HepG2 (cell line): ENCODE data around the gene NEURL2. TPM values are rescaled to one million over a fixed set of nuclear protein-coding genes. Genes with fewer than 3 reads are reported as not detected.

Source experiments
- BCLAF1 ChIP-seq: fragments of 450-650 bp; IDR thresholded peaks from 2 replicates; pipeline ENCODE4 v1.6.1; 2017; ENCODE audit warnings: mild to moderate bottlenecking
- CSRNP1 ChIP-seq: sonication (generic); formaldehyde crosslinking; IDR thresholded peaks from 2 replicates; pipeline ENCODE4 v1.8.1; 2023; ENCODE audit warnings: mild to moderate bottlenecking, missing genetic modification reagents
- HDAC6 ChIP-seq: fragments of 200-600 bp; sonication (generic); IDR thresholded peaks from 2 replicates; pipeline ENCODE4 v1.7.0; 2017; ENCODE audit warnings: mild to moderate bottlenecking, antibody characterized with exemption, low read length, low read depth
- KAT8 ChIP-seq: IDR thresholded peaks from 2 replicates; pipeline ENCODE4 v1.6.1; 2016; ENCODE audit warnings: missing genetic modification reagents, missing compliant biosample characterization
- LBX2 ChIP-seq: sonication (generic); formaldehyde crosslinking; IDR thresholded peaks from 2 replicates; pipeline ENCODE4 v1.5.0; 2020; ENCODE audit warnings: missing genetic modification reagents, mild to moderate bottlenecking, borderline replicate concordance
- NFKB2 ChIP-seq: sonication (generic); formaldehyde crosslinking; IDR thresholded peaks from 2 replicates; pipeline ENCODE4 v1.4.0; 2020; ENCODE audit warnings: missing genetic modification reagents, borderline replicate concordance
- SOX6 ChIP-seq, 2 experiments: fragments of 450-650 bp in 1 of 2; sonication (generic) in 1 of 2; formaldehyde crosslinking in 1 of 2; IDR thresholded peaks; 2 replicates each; pipeline versions ENCODE4 v1.4.0 to v1.6.1; 2017 to 2020; ENCODE audit warnings: antibody characterized with exemption in 1 of 2, mild to moderate bottlenecking in 1 of 2, missing genetic modification reagents in 1 of 2
- SP140L ChIP-seq: sonication (generic); formaldehyde crosslinking; IDR thresholded peaks from 2 replicates; pipeline ENCODE4 v1.4.0; 2020; ENCODE audit warnings: missing genetic modification reagents, borderline replicate concordance
- TBX2 ChIP-seq: sonication (generic); formaldehyde crosslinking; IDR thresholded peaks from 2 replicates; pipeline ENCODE4 v1.5.0; 2020; ENCODE audit warnings: missing genetic modification reagents, mild to moderate bottlenecking, borderline replicate concordance
- ZBED4 ChIP-seq: sonication (generic); formaldehyde crosslinking; IDR thresholded peaks from 2 replicates; pipeline ENCODE4 v1.4.0; 2020; ENCODE audit warnings: missing genetic modification reagents, borderline replicate concordance
- ZFP36L2 ChIP-seq: sonication (generic); formaldehyde crosslinking; IDR thresholded peaks from 2 replicates; pipeline ENCODE4 v1.4.0; 2020; ENCODE audit warnings: missing genetic modification reagents
- ZNF121 ChIP-seq: sonication (generic); formaldehyde crosslinking; IDR thresholded peaks from 2 replicates; pipeline ENCODE4 v1.5.0; 2020; ENCODE audit warnings: mild to moderate bottlenecking, missing genetic modification reagents
- ZNF746 ChIP-seq: sonication (generic); formaldehyde crosslinking; IDR thresholded peaks from 2 replicates; pipeline ENCODE4 v1.8.0; 2022; ENCODE audit warnings: mild to moderate bottlenecking, missing genetic modification reagents
- ZNF761 ChIP-seq: sonication (generic); formaldehyde crosslinking; conservative IDR thresholded peaks from 2 replicates; pipeline ENCODE4 v1.4.0; 2020; ENCODE audit warnings: mild to moderate bottlenecking, missing genetic modification reagents
- ZNF788 ChIP-seq: sonication (generic); formaldehyde crosslinking; IDR thresholded peaks from 2 replicates; pipeline ENCODE4 v1.5.0; 2020; ENCODE audit warnings: mild to moderate bottlenecking, missing genetic modification reagents, borderline replicate concordance
- polyA plus RNA-seq, 8 experiments: library from polyadenylated mRNA; depleted of rRNA in 3 of 8; stranded (reverse) in 7 of 8; unstranded in 1 of 8; fragments of >200 nt; fragmentation: Illumina TruSeq in 4 of 8; extraction: Trizol in 4 of 8; gene quantifications; 2 replicates each; pipeline versions ENCODE4 v1.2.1 to v1.2.3, GENCODE V29; 2011 to 2016; ENCODE audit warnings: low read depth in 4 of 8, missing spikeins in 1 of 8, mixed read lengths in 1 of 8; ENCODE audit not compliant: insufficient read depth in 1 of 8
- total RNA-seq, 5 experiments: library from RNA; depleted of rRNA; stranded (reverse); fragments of >200 nt; fragmentation: Illumina TruSeq; extraction: Trizol; gene quantifications; 2 replicates each; pipeline ENCODE4 v1.2.3, GENCODE V29; 2016; ENCODE audit warnings: low read depth in 1 of 5
- TF ChIP-seq, protein P1 (sequence below): sonication (generic); formaldehyde crosslinking; IDR thresholded peaks from 2 replicates; pipeline ENCODE4 v1.5.1; 2020; ENCODE audit warnings: missing genetic modification reagents, mild to moderate bottlenecking, borderline replicate concordance

The NEURL2 gene
- total and polyA plus RNA-seq, 2 of the 13 experiments (the other 11 are each of a cell fraction or from before 2014, with no cell fraction given), result 7.2 to 9.7 TPM

DNA sequence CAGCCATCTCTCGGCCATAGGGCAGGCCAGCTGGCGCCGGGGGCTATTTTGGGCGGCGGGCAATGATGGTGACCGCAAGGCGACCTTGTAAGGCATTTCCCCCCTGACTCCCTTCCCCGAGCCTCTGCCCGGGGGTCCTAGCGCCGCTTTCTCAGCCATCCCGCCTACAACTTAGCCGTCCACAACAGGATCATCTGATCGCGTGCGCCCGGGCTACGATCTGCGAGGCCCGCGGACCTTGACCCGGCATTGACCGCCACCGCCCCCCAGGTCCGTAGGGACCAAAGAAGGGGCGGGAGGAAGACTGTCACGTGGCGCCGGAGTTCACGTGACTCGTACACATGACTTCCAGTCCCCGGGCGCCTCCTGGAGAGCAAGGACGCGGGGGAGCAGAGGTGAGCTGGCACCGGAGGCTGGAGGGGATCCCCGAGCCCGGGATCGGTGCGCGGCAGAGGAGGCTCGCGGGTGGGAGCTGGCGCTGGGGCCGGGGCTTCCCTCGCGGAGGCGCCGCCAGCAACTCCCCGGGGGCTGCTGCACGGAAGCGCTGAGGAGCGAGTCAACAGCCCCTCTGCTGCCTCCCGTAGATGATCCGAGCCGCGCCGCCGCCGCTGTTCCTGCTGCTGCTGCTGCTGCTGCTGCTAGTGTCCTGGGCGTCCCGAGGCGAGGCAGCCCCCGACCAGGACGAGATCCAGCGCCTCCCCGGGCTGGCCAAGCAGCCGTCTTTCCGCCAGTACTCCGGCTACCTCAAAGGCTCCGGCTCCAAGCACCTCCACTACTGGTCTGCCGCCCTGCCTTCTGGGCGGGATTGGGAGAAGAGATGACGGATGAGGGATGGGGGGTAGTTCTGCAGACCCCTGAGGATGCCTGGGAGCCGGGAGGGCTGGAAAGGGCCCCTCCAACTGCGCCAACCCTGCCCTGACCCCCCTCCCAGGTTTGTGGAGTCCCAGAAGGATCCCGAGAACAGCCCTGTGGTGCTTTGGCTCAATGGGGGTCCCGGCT lies at the start of gene NEURL2, which contains the start of gene CTSA (continued):
- no peak for TF ChIP-seq BCLAF1
- TF ChIP-seq ZNF788 (CRISPR knock-in tag), result peak; percentile 100
- TF ChIP-seq HDAC6, result no peak
- TF ChIP-seq SP140L, result peak; percentile 93; the same call in 1 of the 2 replicates
- TF ChIP-seq NFKB2 (CRISPR knock-in tag), result peak; percentile 99; the same call in 1 of the 2 replicates
- no peak for TF ChIP-seq SOX6 (IDR thresholded peaks at IDR 0.05)
- peak; percentile 96 for TF ChIP-seq SOX6 (CRISPR knock-in tag; IDR thresholded peaks at IDR 0.05)
- TF ChIP-seq, protein P1, sequence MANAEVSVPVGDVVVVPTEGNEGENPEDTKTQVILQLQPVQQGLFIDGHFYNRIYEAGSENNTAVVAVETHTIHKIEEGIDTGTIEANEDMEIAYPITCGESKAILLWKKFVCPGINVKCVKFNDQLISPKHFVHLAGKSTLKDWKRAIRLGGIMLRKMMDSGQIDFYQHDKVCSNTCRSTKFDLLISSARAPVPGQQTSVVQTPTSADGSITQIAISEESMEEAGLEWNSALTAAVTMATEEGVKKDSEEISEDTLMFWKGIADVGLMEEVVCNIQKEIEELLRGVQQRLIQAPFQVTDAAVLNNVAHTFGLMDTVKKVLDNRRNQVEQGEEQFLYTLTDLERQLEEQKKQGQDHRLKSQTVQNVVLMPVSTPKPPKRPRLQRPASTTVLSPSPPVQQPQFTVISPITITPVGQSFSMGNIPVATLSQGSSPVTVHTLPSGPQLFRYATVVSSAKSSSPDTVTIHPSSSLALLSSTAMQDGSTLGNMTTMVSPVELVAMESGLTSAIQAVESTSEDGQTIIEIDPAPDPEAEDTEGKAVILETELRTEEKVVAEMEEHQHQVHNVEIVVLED (CRISPR knock-in tag), result peak; percentile 86
- peak; percentile 99 for TF ChIP-seq CSRNP1
- TF ChIP-seq ZBED4, result peak; percentile 95
- peak; percentile 90 for TF ChIP-seq ZNF121 (CRISPR knock-in tag)
- TF ChIP-seq TBX2 (CRISPR knock-in tag), result peak; percentile 99
- TF ChIP-seq ZNF746 (CRISPR knock-in tag), result peak; percentile 94
- TF ChIP-seq ZNF761, result peak; percentile 99
- TF ChIP-seq KAT8 (CRISPR knock-in tag), result peak; percentile 100
- TF ChIP-seq ZFP36L2, result no peak
- TF ChIP-seq LBX2 (CRISPR knock-in tag), result peak; percentile 95
